Measurements from ENCODE around the gene ATP11A.
"Not testable (repeated sequence)": the region's sequence is repeated elsewhere in the genome, so short reads cannot be mapped to it uniquely, and the experiment has no call there.

ATP11A gene

DNA sequence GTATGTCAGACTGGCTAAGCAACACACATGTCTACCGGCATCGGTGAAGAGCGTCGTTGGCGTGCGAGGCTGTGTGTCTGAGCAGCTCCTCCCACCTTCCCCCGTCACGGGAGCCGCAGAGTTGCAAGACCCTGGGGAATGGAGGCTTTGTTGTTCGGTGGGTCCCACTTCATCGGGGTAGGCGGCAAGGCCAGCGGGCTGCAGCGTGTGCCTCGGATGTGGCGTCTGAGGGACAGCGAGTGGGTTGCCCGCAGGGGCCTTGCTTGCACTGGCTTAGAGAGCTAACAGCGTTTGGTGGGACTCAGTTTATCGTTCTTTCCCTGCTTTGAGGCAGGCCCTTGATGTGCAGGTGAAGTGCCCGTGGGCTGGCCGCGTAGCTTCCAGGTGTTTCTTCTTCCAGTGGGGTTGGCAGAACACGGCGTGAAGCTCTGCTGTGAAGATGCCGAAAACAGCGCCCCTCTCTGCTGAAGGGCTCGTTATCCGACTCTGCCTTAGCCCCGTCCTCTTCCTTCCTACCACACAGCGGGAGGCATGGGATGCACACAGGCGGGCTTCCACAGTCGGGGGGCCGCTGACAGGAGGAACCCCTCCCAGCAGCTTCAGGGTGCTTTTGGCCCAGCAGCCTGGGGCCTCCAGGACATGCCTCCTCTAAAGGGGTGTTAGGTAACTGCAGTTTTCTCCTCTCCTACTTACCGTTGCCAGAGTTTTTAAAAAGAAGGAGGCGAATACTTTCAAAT, 85.2 kb downstream of the ATP11A start:
- intact Hi-C loops (cut with DNase I) = no loop called here

GRCh38 chr13:112775791-112776279, 86.0 kb downstream of the ATP11A start:
- intact Hi-C loops (cut with DNase I) = no loop called here
- peak in 4 of 42 donors; percentile 16 to 36 (median 33) for DNase-seq

More for the DNA sequence above, 85.2 kb downstream of the ATP11A start:
- peak in 4 of 42 donors; percentile 30 to 46 (median 43) for DNase-seq

DNA sequence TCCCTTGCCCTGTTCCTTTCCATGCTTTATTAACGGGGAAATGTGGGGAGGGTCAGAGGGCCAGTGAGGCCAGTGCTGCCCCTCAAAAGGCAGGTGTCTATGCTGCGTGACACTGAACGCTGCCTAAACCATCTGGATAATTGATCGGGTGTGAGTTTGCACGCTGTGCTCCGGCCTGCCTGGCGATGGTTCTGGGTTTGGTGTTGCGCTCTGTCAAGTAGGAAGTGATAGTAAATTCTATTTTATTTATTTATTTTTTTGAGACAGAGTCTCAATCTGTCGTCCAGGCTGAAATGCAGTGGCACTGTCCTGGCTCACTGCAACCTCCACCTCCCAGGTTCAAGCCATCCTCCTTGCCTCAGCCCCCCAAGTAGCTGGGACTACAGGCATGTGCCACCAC, 86.5 kb downstream of the ATP11A start:
- peak in 3 of 42 donors; percentile 4 to 27 (median 13) for DNase-seq

DNA sequence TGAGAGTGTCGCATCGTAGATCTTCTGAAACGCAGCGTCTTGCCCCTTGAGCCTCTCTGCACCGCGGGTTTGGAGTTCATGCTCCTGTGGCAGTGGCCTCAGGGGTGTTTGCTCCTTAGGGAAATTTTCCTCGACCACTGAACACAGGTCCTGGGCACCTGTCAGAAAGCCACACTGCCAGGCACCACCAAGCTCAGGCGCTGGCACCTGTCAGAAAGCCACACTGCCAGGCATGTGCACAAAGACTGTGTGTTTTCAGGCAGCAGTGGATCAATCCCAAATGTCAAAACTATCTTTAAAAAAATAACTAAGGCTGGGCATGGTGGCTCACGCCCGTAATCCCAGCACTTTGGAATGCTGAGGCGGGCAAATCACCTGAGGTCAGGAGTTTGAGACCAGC, 87.1 kb downstream of the ATP11A start:
- intact Hi-C loops (cut with DNase I) = no loop called here
- peak in 2 of 42 donors; percentile 8 to 13 for DNase-seq

More for the DNA sequence above, 86.5 kb downstream of the ATP11A start:
- intact Hi-C loops (cut with DNase I) = no loop called here

DNA sequence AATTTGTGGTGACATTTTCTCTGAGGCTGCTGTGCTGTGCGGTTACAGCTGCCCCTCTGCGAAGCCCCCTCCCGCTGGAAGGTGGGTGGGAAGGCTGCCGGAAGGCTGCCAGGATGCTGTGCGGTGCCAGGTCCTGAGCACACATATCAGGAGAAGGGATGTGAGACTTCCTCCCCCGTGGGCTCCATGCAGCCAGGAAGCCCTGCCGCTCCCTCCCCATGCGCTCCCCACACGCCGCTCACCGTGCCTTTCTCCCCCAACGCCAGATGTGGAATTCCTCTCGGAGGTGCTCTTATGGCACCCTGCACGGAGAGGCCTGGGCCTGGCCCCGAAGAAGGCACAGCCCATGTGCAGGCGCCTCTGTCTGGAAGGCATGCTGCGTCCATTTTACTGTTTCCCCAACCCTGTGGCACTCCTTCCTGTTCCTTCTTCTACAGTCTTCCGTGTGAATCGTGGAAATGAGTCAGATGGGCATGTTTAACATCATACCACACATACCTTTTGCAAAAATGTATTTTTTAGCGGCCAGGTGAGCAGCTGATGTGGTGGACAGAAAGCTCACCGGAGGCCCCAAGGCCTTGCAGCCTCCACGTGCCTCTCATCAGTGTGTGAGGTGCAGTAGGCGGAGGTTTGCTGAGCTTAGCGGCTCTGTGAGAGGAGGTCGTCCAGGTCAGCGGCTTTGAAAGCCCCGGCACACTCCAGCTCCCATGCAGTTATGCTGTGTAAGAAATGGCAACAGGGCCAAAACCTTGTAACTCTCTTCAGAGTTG, 88.0 kb downstream of the ATP11A start:
- intact Hi-C loops (cut with DNase I) = no loop called here
- DNase-seq = peak in 2 of 42 donors; percentile 10 to 30

- DNase-seq = peak in 2 of 42 donors; percentile 13 to 33
- intact Hi-C loops (cut with DNase I) = no loop called here
Observed at GRCh38 chr13:112779856-112780604, 90.2 kb downstream of the ATP11A start.

GRCh38 chr13:112781287-112781686, 91.4 kb downstream of the ATP11A start:
- intact Hi-C loops (cut with DNase I) = no loop called here
- DNase-seq = peak in 3 of 42 donors; percentile 16 to 40 (median 35)

DNA sequence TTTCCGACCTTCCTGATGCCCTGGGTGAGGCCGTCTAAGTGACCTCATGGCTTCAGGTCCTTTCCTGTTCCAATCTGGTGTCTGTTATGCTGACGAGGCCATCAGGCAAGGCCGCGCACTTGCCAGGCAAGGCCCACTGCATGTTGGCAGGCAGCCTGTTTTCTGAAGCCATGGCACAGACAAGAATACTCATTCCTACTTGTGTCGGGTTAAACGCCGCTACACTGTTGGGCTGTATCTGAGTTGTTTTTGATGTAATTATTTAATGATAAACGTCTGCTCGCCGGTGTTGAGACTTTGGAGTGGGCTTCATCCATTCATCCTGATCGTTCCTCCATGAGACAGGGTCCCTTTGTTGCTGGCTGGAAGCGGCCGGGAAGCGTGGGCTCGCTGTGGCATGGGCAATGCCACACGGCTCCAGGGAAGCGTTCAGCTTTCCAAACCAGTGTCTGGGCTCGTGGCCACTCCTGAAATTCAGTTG, 92.1 kb downstream of the ATP11A start:
- DNase-seq = peak in 40 of 42 donors; percentile 46 to 87 (median 70)
- intact Hi-C loops (cut with DNase I) = no loop called here

GRCh38 chr13:112782429-112783010, 92.7 kb downstream of the ATP11A start:
- DNase-seq = peak in 2 of 42 donors; percentile 12 to 36
- intact Hi-C loops (cut with DNase I) = no loop called here

DNA sequence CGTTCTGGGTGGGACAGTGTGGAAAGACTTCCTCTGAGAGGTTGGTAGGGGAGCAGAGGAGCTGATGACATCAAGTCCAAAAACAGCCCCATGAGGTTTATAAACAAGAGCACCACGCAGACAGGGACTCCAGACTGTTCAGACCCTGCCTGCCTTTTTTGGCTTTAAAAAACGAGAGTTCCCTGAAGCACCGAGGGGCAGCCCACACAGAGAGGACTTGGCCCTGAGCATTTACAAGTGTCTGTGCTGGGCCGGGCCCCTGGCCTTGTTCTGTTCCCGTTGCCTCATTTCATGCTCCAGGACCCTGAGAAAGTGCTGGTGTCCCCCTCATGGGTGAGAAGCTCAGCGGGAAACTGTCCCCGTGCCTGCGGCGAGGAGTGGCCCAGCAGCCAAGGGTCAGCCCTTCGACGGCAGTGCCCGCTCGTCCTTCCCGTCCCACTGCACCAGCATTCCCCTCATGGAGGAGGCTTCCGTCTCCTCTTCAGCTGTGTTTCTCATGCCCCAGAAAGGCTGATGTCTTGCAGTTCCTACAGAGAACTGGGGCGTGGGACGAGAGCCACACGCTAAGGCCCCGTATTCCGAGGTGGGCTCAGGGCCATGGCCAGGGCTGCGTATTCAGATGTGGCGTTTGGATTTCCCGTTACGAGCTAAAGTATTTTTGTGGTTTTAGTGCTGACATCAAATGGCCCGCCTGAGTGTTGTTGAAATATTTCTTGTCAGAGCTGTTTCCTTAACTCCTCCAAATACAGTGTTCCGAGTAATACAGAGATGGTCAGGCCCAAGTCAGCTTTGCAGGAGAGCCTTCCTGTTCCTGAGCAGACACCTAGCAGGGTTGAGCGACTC, 93.5 kb downstream of the ATP11A start:
- DNase-seq = peak in 2 of 42 donors; percentile 10 to 25
- intact Hi-C loops (cut with DNase I) = no loop called here

DNA sequence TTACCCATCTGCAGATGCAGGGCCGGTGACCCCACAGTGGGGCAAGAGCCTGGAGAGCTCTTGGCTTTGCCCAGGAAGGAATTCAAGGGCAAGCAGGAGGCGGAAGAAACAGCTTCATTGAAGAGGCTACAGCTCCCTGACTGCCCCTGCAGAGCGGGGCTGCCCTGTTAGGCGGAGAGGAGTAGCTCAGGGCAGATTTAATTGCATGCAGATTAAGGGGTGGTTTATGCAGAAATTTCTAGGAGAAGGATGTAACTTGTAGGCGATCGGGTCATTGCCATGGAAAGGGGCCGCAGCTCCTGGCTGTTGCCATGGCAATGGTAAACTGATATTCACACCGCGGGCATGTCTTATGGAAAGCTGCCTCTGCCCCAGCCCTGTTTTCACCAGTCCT, 94.1 kb downstream of the ATP11A start:
- intact Hi-C loops (cut with DNase I) = no loop called here
- peak in 2 of 42 donors; percentile 7 to 27 for DNase-seq

DNA sequence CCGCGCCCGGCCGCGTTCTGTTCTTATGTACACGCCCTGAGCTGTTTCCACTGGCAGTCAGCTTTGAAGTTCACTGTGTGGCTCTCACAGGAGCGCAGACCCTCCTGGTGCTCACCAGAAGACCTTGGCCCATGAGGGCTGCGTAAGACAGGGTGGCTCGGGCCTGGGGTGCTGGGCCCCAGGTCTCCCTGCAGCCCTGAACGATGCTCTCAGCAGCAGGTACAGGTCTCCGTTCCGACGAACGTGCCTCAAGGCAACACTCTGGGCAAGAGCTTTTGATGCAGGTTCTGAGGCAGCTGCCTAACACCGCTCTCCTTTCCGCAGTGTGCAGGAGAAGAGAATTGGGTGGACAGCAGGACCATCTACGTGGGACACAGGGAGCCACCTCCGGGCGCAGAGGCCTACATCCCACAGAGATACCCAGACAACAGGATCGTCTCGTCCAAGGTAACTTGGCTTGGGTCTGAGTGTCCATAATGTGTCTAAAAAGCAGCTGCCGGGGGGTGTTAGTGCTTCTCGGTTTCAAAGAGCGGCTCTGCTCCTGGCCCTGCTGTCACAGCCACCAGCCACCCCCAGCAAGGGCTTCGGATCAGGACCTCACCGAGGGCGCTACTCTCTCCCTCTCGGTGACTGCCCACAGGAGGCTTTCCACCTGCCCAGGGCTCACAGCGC, 95.1 kb downstream of the ATP11A start:
- intact Hi-C loops (cut with DNase I) = no loop called here
- peak in 2 of 42 donors; percentile 5 to 26 for DNase-seq

GRCh38 chr13:112785483-112785856, 95.6 kb downstream of the ATP11A start:
- intact Hi-C loops (cut with DNase I) = no loop called here
- peak in 1 of 42 donors; percentile 8 for DNase-seq

GRCh38 chr13:112786810-112787209, 97.0 kb downstream of the ATP11A start:
- intact Hi-C loops (cut with DNase I) = not testable (repeated sequence)
- peak in 1 of 42 donors; percentile 1 for DNase-seq

DNA sequence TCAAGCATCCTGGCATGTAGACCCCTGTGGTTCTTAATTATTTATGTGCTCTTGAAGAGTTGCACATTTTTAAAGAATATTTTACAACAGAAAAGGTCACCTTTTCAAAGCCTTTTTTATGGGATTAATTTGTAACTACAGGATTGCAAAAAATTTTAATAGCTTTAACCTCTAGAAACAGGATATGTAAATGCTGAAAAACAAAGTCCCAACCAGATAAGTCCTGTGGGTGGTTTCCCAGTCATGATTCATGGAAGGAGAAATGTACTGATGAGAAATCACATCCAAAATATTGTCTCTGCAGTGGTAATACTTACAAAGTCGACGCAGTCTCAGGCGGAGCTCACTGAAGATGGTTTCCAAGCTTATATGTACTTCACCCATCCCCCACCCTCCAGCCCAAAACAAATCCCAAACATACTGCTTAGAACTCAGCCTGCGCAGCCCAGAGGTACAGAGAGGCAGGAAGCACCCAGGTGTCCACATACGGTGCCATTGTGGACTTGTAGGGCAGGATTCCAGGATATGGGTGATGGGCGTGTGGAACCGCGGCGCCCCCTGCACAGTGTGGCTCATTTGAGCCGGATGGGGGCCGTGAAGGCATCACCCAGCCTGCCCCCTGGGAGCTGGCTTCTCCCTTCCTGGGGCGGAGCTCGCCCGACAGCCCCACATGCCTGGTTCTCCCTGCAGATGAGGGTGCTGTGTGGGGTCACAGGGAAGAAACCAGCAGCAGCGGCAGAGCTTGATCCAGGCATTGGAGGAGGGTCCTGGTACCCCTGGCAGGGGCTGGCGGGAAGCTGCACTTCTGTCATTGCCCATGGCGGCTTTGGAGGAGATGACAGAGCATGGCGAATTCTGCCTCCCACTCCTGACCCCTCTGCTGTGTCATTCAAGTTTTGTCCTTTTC, 101.2 kb downstream of the ATP11A start:
- intact Hi-C loops (cut with DNase I) = no loop called here
- DNase-seq = peak in 3 of 42 donors; percentile 30 to 36 (median 31)

Data from head of caudate nucleus (tissue), 42 donors.